Kidney capillary endothelial cell (primary cell): ENCODE data around the gene COG4.

Experiments used
- DNase-seq: peaks from one replicate; pipeline ENCODE4 v3.0.0-alpha.2; 2018; ENCODE audit warnings: low spot score

COG4 gene

GRCh38 chr16:70432723-70433457 is 90.5 kb downstream of the COG4 start:
- DNase-seq: no peak

DNA sequence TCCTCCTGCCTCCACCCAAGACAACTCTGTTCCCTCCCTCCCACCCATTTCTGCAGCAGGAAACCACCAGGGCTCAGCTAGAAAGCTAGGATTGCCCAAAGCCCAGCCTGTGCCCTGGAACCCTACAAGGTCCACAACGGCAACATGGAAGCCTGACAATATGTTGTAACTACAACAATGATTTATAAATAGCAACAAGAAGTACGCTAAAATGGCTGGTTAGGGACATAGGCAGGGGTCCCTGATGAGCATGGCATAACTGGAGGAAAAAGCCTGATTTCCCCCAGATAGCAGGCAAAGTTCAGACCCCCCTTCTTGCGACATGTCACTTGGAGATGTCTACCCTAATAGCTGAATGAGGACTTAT is 91.0 kb downstream of the COG4 start:
- no peak for DNase-seq

DNA sequence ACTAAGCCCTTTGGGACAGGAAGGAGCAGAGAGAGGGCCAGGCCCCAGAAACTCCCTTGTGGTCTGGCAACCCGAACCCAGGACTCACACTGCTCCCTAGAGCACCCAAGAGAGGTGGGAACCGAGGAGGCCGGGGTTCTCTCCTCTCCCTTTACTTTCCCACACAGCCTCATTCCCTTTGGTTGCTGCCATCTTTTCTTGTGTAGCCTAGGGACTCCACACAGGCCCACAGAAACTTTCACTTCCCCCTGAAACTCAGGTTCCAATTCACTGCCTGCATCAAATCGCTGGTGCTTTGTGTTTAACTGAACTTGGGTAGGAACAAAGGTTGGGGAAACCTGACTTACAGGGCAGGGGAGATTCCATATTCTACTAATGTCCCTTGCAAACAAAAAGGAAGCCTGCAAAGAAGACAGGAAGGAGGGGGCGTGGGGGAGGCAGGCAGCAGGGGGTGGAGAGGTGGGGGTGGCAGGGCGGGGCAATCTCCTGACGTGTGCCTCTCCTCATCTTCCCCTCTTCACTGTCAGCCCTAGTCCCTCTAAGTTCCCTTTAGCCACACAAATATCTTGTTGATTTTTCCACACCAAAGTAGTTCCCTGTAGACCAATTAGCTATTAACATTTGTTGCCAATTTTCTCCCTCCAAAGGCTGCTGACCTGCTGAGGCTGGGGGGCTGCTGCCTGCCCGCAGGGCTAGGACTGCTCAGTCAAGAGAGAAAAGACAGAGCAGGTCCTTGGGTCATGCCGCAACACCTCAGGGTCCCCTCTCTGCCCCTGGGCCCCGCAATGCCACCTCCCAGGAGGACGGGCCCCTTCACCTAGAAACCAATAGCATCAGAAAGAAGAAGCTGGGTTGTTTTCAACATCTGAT is 92.5 kb downstream of the COG4 start:
- DNase-seq: no peak
